ENCODE data around the gene LCE7A. TPM values are rescaled to one million over a fixed set of nuclear protein-coding genes. Genes with fewer than 3 reads are reported as not detected.

LCE7A gene
- total and polyA plus RNA-seq, 2 donors (not counting 1 experiment from before 2014, with no cell fraction given) = not detected

GRCh38 chr1:152899027-152899426 lies 39.2 kb downstream of the LCE7A start:
- Mint-ChIP-seq H3K4me1 (no peaks in the 10 kb centered on the region), H3K9me3 (ENCODE audit: insufficient read depth) (no peaks in the 10 kb centered on the region), H3K4me3 (no peak overlapping the region), H3K27me3 (peaks cover 39% of the 10 kb centered on the region), H3K27ac (no peak overlapping the region)
- no peak overlapping the region for H3K9ac ChIP-seq (ENCODE audit: low read length)
- no peak overlapping the region for H3K27ac ChIP-seq (ENCODE audit: low read length in 2 of 2)
- no peaks in the 10 kb centered on the region for H4K20me1 ChIP-seq (ENCODE audit: control insufficient read depth, insufficient read depth, low read length, poor library complexity, severe bottlenecking)
- H3K9me3 ChIP-seq (ENCODE audit: control extremely low read depth in 1 of 3, control insufficient read depth in 2 of 3, insufficient read depth in 1 of 3, low read length in 2 of 3) = no peaks in the 10 kb centered on the region
- 85% methylated on average over 3 of the region's 4 CpGs for WGBS (ENCODE audit: insufficient coverage)
- ChIA-PET POLR2A (no interaction called here), CTCF (interaction anchor here (1.0 kb wide), 1 partner anchor 9 kb away, joined by 3 read pairs; no protein-coding TSS in a partner anchor)
- no peak overlapping the region for H2AFZ ChIP-seq (ENCODE audit: insufficient read depth, low read depth, low read length, poor library complexity, severe bottlenecking)
- TF ChIP-seq EZH2 (IDR thresholded peaks at IDR 0.05; ENCODE audit: borderline replicate concordance, insufficient read depth, low read depth, low read length, poor library complexity, severe bottlenecking) = no peak
- TF ChIP-seq, protein P1, sequence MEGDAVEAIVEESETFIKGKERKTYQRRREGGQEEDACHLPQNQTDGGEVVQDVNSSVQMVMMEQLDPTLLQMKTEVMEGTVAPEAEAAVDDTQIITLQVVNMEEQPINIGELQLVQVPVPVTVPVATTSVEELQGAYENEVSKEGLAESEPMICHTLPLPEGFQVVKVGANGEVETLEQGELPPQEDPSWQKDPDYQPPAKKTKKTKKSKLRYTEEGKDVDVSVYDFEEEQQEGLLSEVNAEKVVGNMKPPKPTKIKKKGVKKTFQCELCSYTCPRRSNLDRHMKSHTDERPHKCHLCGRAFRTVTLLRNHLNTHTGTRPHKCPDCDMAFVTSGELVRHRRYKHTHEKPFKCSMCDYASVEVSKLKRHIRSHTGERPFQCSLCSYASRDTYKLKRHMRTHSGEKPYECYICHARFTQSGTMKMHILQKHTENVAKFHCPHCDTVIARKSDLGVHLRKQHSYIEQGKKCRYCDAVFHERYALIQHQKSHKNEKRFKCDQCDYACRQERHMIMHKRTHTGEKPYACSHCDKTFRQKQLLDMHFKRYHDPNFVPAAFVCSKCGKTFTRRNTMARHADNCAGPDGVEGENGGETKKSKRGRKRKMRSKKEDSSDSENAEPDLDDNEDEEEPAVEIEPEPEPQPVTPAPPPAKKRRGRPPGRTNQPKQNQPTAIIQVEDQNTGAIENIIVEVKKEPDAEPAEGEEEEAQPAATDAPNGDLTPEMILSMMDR (IDR thresholded peaks at IDR 0.05) = no peak
- peaks cover 0 to 8% (median 3%) of the 10 kb centered on the region in 4 experiments for H3K27me3 ChIP-seq (replicated peaks in 1 of 4; ENCODE audit: control extremely low read depth in 1 of 4, control insufficient read depth in 3 of 4, insufficient read depth in 4 of 4, low read length in 3 of 4)
- no peaks in the 10 kb centered on the region for H3K4me1 ChIP-seq (ENCODE audit: control insufficient read depth in 2 of 2, insufficient read depth in 2 of 2, low read length in 2 of 2)
- intact Hi-C loops (cut with micrococcal nuclease) = no loop called here
- no peaks in the 10 kb centered on the region for H3K79me2 ChIP-seq (ENCODE audit: control insufficient read depth, insufficient read depth, low read length)
- no peak overlapping the region for H3K4me3 ChIP-seq (ENCODE audit: control extremely low read depth in 1 of 5, extremely low read depth in 1 of 5, insufficient read depth in 1 of 5, low read depth in 2 of 5, low read length in 4 of 5)
- H3K4me2 ChIP-seq (replicated peaks; ENCODE audit: low read depth, low read length, poor library complexity, severe bottlenecking) = no peak overlapping the region
- H3K36me3 ChIP-seq (replicated peaks in 1 of 2; ENCODE audit: control extremely low read depth in 1 of 2, control insufficient read depth in 1 of 2, extremely low read depth in 1 of 2, insufficient read depth in 2 of 2, low read length in 1 of 2) = no peaks in the 10 kb centered on the region
- DNase-seq (no peak), ATAC-seq (ENCODE audit: low read depth) (no peak)

GRCh38 chr1:152899883-152900282 lies 40.1 kb downstream of the LCE7A start:
- no peak overlapping the region for H2AFZ ChIP-seq (ENCODE audit: insufficient read depth, low read depth, low read length, poor library complexity, severe bottlenecking)
- no peaks in the 10 kb centered on the region for H4K20me1 ChIP-seq (ENCODE audit: control insufficient read depth, insufficient read depth, low read length, poor library complexity, severe bottlenecking)
- H3K27me3 Mint-ChIP-seq = peaks cover 38% of the 10 kb centered on the region
- no peak overlapping the region for H3K4me3 ChIP-seq (ENCODE audit: control extremely low read depth in 1 of 5, extremely low read depth in 1 of 5, insufficient read depth in 1 of 5, low read depth in 2 of 5, low read length in 4 of 5)
- CTCF ChIA-PET = interaction anchor here (1.0 kb wide), 1 partner anchor 10 kb away, joined by 3 read pairs; no protein-coding TSS in a partner anchor
- no peak overlapping the region for H3K27ac Mint-ChIP-seq
- POLR2A ChIA-PET = no interaction called here
- TF ChIP-seq EZH2 (IDR thresholded peaks at IDR 0.05; ENCODE audit: borderline replicate concordance, insufficient read depth, low read depth, low read length, poor library complexity, severe bottlenecking) = no peak
- TF ChIP-seq, protein P1 (IDR thresholded peaks at IDR 0.05) = no peak
- H3K79me2 ChIP-seq (ENCODE audit: control insufficient read depth, insufficient read depth, low read length) = no peaks in the 10 kb centered on the region
- H3K9me3 Mint-ChIP-seq (ENCODE audit: insufficient read depth) = no peaks in the 10 kb centered on the region
- no peaks in the 10 kb centered on the region for H3K36me3 ChIP-seq (replicated peaks in 1 of 2; ENCODE audit: control extremely low read depth in 1 of 2, control insufficient read depth in 1 of 2, extremely low read depth in 1 of 2, insufficient read depth in 2 of 2, low read length in 1 of 2)
- no peak overlapping the region for H3K4me3 Mint-ChIP-seq
- no peak overlapping the region for H3K4me2 ChIP-seq (replicated peaks; ENCODE audit: low read depth, low read length, poor library complexity, severe bottlenecking)
- 75% methylated on average over 2 of the region's 2 CpGs for WGBS (ENCODE audit: insufficient coverage)
- no peak overlapping the region for H3K27ac ChIP-seq (ENCODE audit: low read length in 2 of 2)
- no peak for ATAC-seq (ENCODE audit: low read depth)
- H3K9me3 ChIP-seq (ENCODE audit: control extremely low read depth in 1 of 3, control insufficient read depth in 2 of 3, insufficient read depth in 1 of 3, low read length in 2 of 3) = no peaks in the 10 kb centered on the region
- intact Hi-C loops (cut with micrococcal nuclease) = no loop called here
- no peaks in the 10 kb centered on the region for H3K4me1 ChIP-seq (ENCODE audit: control insufficient read depth in 2 of 2, insufficient read depth in 2 of 2, low read length in 2 of 2)
- H3K9ac ChIP-seq (ENCODE audit: low read length) = no peak overlapping the region
- DNase-seq = no peak
- no peaks in the 10 kb centered on the region for H3K4me1 Mint-ChIP-seq
- H3K27me3 ChIP-seq (replicated peaks in 1 of 4; ENCODE audit: control extremely low read depth in 1 of 4, control insufficient read depth in 3 of 4, insufficient read depth in 4 of 4, low read length in 3 of 4) = peaks cover 0 to 8% (median 2%) of the 10 kb centered on the region in 4 experiments

Data from B cell (primary cell).